Gastroesophageal sphincter (tissue), 3 donors: ENCODE measurements around the gene INPP5E.

Experiments
- EP300 ChIP-seq: sonication (generic); formaldehyde crosslinking; IDR thresholded peaks from one replicate; pipeline ENCODE4 v1.6.1; 2017; ENCODE audit warnings: antibody characterized with exemption, mild to moderate bottlenecking
- POLR2A ChIP-seq, 2 donors: fragments of 450-650 bp; IDR thresholded peaks; one replicate each; pipeline ENCODE4 v1.6.1; 2017; ENCODE audit warnings: antibody characterized with exemption in 2 of 2, mild to moderate bottlenecking in 2 of 2, moderate library complexity in 1 of 2
- POLR2AphosphoS5 ChIP-seq: sonication (generic); formaldehyde crosslinking; IDR thresholded peaks from one replicate; pipeline ENCODE4 v1.6.1; 2017; ENCODE audit warnings: antibody characterized with exemption
- TF ChIP-seq, protein P1 (sequence below), 4 experiments: fragments of 200-600 bp in 2 of 4; fragments of 450-650 bp in 2 of 4; sonication (generic) in 1 of 4; IDR thresholded peaks; one replicate each; pipeline ENCODE4 v1.5.1; 2017 to 2019; ENCODE audit warnings: antibody characterized with exemption in 4 of 4, mild to moderate bottlenecking in 2 of 4, moderate library complexity in 2 of 4

DNA sequence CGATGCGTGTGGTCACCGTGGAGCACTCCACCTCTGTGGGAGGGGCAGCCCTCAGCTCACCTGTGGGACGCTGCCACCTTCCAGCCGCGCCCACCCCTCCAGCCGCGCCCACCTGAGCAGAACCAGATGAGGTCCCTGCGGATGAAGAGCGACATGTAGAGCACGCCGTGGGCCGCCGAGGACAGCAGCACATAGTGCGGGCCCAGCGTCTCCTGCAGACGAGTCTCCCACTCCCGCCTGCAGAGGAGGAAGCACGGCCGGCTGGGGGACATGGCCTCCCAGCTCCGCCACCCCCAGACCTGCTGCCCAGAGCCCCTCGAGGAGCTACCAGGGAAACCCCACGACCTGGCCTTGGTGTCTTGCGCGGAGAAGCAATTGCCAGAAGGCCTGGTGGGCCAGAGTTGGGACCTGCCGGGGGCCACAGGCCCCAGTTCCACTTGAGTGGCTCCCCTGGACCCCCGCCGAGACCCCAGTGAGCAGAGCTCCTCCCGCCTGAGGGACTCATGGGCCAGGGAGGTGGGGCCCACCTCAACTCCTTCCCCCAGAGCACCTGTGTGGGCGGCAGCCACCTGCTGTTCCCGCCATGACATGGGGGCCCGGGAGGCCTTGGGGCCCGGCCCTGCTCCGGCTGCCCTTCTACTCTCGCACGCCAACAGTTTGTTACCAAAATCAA lies 6.5 kb downstream of the INPP5E start:
- TF ChIP-seq, protein P1, sequence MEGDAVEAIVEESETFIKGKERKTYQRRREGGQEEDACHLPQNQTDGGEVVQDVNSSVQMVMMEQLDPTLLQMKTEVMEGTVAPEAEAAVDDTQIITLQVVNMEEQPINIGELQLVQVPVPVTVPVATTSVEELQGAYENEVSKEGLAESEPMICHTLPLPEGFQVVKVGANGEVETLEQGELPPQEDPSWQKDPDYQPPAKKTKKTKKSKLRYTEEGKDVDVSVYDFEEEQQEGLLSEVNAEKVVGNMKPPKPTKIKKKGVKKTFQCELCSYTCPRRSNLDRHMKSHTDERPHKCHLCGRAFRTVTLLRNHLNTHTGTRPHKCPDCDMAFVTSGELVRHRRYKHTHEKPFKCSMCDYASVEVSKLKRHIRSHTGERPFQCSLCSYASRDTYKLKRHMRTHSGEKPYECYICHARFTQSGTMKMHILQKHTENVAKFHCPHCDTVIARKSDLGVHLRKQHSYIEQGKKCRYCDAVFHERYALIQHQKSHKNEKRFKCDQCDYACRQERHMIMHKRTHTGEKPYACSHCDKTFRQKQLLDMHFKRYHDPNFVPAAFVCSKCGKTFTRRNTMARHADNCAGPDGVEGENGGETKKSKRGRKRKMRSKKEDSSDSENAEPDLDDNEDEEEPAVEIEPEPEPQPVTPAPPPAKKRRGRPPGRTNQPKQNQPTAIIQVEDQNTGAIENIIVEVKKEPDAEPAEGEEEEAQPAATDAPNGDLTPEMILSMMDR (IDR thresholded peaks at IDR 0.05): no peak
- TF ChIP-seq POLR2AphosphoS5 (no peak), POLR2A (IDR thresholded peaks at IDR 0.05) (no peak), EP300 (no peak)
